DOHH2 (cell line): ENCODE data around the gene NEDD4L.

Source experiments
- H3F3A ChIP-seq: fragments of 200-600 bp; sonication (generic), shearing (Covaris generic); 2 replicates; pipeline ENCODE4 v1.6.0; 2016; ENCODE audit warnings: antibody characterized with exemption, mild to moderate bottlenecking; ENCODE audit not compliant: control insufficient read depth, insufficient read depth
- H3K27ac ChIP-seq: fragments of 200-600 bp; sonication (generic); 2 replicates; pipeline ENCODE4 v1.5.1; 2014; ENCODE audit warnings: low read depth, mild to moderate bottlenecking, low read length, moderate library complexity
- H3K27me3 ChIP-seq: fragments of 200-600 bp; sonication (generic); 2 replicates; pipeline ENCODE4 v1.6.1; 2014; ENCODE audit warnings: mild to moderate bottlenecking, low read length, mixed read lengths; ENCODE audit not compliant: control insufficient read depth
- H3K36me3 ChIP-seq: fragments of 200-600 bp; sonication (generic); 2 replicates; pipeline ENCODE4 v1.6.1; 2014; ENCODE audit warnings: mild to moderate bottlenecking, low read length, moderate library complexity, mixed read lengths; ENCODE audit not compliant: control insufficient read depth
- H3K4me1 ChIP-seq: fragments of 200-600 bp; sonication (generic); 2 replicates; pipeline ENCODE4 v1.6.1; 2014; ENCODE audit warnings: mild to moderate bottlenecking, low read length, mixed read lengths; ENCODE audit not compliant: control insufficient read depth
- H3K4me2 ChIP-seq: fragments of 200-600 bp; sonication (generic); 2 replicates; pipeline ENCODE4 v1.6.0; 2014; ENCODE audit warnings: mild to moderate bottlenecking, low read length, moderate library complexity
- H3K4me3 ChIP-seq: fragments of 200-600 bp; sonication (generic); 2 replicates; pipeline ENCODE4 v1.5.1; 2014; ENCODE audit warnings: mild to moderate bottlenecking, low read length, mixed read lengths
- H3K79me2 ChIP-seq: fragments of 200-600 bp; sonication (generic); 2 replicates; pipeline ENCODE4 v1.6.1; 2014; ENCODE audit warnings: mild to moderate bottlenecking, low read length, mixed read lengths; ENCODE audit not compliant: control insufficient read depth
- H3K9me2 ChIP-seq: fragments of 200-600 bp; sonication (generic); replicated peaks from 2 replicates; pipeline ENCODE4 v1.6.1; 2014; ENCODE audit warnings: mild to moderate bottlenecking, low read length, mixed read lengths; ENCODE audit not compliant: control insufficient read depth
- H3K9me3 ChIP-seq: fragments of 200-600 bp; sonication (generic); 2 replicates; pipeline ENCODE4 v1.6.1; 2014; ENCODE audit warnings: antibody characterized with exemption, low read length, mixed read lengths; ENCODE audit not compliant: control insufficient read depth, insufficient read depth
- H4K20me1 ChIP-seq: fragments of 200-600 bp; sonication (generic); 2 replicates; pipeline ENCODE4 v1.6.0; 2014; ENCODE audit warnings: low read depth, mild to moderate bottlenecking, antibody characterized with exemption, low read length, moderate library complexity; ENCODE audit not compliant: control insufficient read depth, insufficient read depth
- CTCF ChIP-seq: fragments of 200-600 bp; sonication (generic); IDR thresholded peaks from one replicate; pipeline ENCODE4 v1.5.1; 2014; ENCODE audit warnings: antibody characterized with exemption, mild to moderate bottlenecking, low read depth, low read length; ENCODE audit not compliant: poor library complexity, severe bottlenecking
- EZH2phosphoT487 ChIP-seq: fragments of 200-600 bp; sonication (generic); IDR thresholded peaks from 2 replicates; pipeline ENCODE4 v1.6.1; 2017; ENCODE audit warnings: borderline replicate concordance, mild to moderate bottlenecking, antibody characterized with exemption, low read length, moderate library complexity, mixed read lengths

NEDD4L gene

GRCh38 chr18:58394602-58395425, 350.8 kb downstream of the NEDD4L start:
- Histone ChIP-seq H3K36me3 (peaks cover 67% of the 10 kb centered on the region), H3K9me3 (no peaks in the 10 kb centered on the region), H3K79me2 (no peaks in the 10 kb centered on the region), H3K9me2 (no peaks in the 10 kb centered on the region), H3K4me3 (no peak overlapping the region), H3F3A (no peaks in the 10 kb centered on the region), H3K4me1 (no peaks in the 10 kb centered on the region), H3K27me3 (no peaks in the 10 kb centered on the region), H4K20me1 (no peaks in the 10 kb centered on the region), H3K27ac (no peak overlapping the region), H3K4me2 (no peak overlapping the region)
- TF ChIP-seq CTCF: no peak
- no peak for TF ChIP-seq EZH2phosphoT487

GRCh38 chr18:58396144-58396543, 352.1 kb downstream of the NEDD4L start:
- no peaks in the 10 kb centered on the region for H3K27me3 ChIP-seq
- peaks cover 6% of the 10 kb centered on the region; the same call in 1 of the 2 replicates for H3F3A ChIP-seq
- TF ChIP-seq CTCF (no peak), EZH2phosphoT487 (no peak)
- H3K36me3 ChIP-seq: peaks cover 55% of the 10 kb centered on the region
- H3K27ac ChIP-seq: no peak overlapping the region
- no peaks in the 10 kb centered on the region for H3K79me2 ChIP-seq
- H3K9me2 ChIP-seq: no peaks in the 10 kb centered on the region
- no peaks in the 10 kb centered on the region for H4K20me1 ChIP-seq
- H3K4me1 ChIP-seq: no peaks in the 10 kb centered on the region
- no peak overlapping the region for H3K4me3 ChIP-seq
- no peaks in the 10 kb centered on the region for H3K9me3 ChIP-seq
- H3K4me2 ChIP-seq: no peak overlapping the region

- peaks cover 9% of the 10 kb centered on the region; the same call in 1 of the 2 replicates for H3F3A ChIP-seq
- H3K27me3 ChIP-seq: no peaks in the 10 kb centered on the region
- H3K4me1 ChIP-seq: no peaks in the 10 kb centered on the region
- TF ChIP-seq EZH2phosphoT487: no peak
- TF ChIP-seq CTCF: no peak
- H3K4me3 ChIP-seq: no peak overlapping the region
- no peak overlapping the region for H3K4me2 ChIP-seq
- peaks cover 47% of the 10 kb centered on the region for H3K36me3 ChIP-seq
- no peaks in the 10 kb centered on the region for H3K79me2 ChIP-seq
- H3K9me3 ChIP-seq: no peaks in the 10 kb centered on the region
- H3K27ac ChIP-seq: no peak overlapping the region
- no peaks in the 10 kb centered on the region for H3K9me2 ChIP-seq
- H4K20me1 ChIP-seq: no peaks in the 10 kb centered on the region
These were observed 352.9 kb downstream of the NEDD4L start for GRCh38 chr18:58396966-58397365.
